NCI-H226 (cell line): Measurements from ENCODE around the gene SLC38A9.
"Not testable (repeated sequence)": the region's sequence is repeated elsewhere in the genome, so short reads cannot be mapped to it uniquely, and the experiment has no call there.

Source experiments
- DNase-seq: peaks from one replicate; pipeline ENCODE4 v3.0.0-alpha.2; 2015

The SLC38A9 gene

GRCh38 chr5:55702598-55703345 is 9.4 kb downstream of the SLC38A9 start:
- no peak for DNase-seq

- no peak for DNase-seq
Observed at GRCh38 chr5:55701462-55702103, 10.5 kb downstream of the SLC38A9 start.

- no peak for DNase-seq
Observed at GRCh38 chr5:55700745-55701144, 11.4 kb downstream of the SLC38A9 start.

GRCh38 chr5:55699041-55699688 is 13.0 kb downstream of the SLC38A9 start:
- DNase-seq = no peak

GRCh38 chr5:55696704-55697103 is 15.4 kb downstream of the SLC38A9 start:
- not testable (repeated sequence) for DNase-seq

- DNase-seq = no peak
Observed at GRCh38 chr5:55694152-55694830, 17.8 kb downstream of the SLC38A9 start.

- no peak for DNase-seq
Observed at GRCh38 chr5:55692509-55692908, 19.6 kb downstream of the SLC38A9 start.

GRCh38 chr5:55692106-55692417 is 20.1 kb downstream of the SLC38A9 start:
- DNase-seq = no peak

- no peak for DNase-seq
Observed at GRCh38 chr5:55691265-55692105, 20.6 kb downstream of the SLC38A9 start.

- DNase-seq = no peak
Observed at GRCh38 chr5:55682071-55682470, 30.1 kb downstream of the SLC38A9 start.

- DNase-seq = no peak
Observed at GRCh38 chr5:55681301-55681700, 30.8 kb downstream of the SLC38A9 start.

GRCh38 chr5:55680353-55680752 is 31.8 kb downstream of the SLC38A9 start:
- DNase-seq = no peak

- DNase-seq = no peak
Observed at GRCh38 chr5:55679556-55679955, 32.6 kb downstream of the SLC38A9 start.

GRCh38 chr5:55675119-55675518 is 37.0 kb downstream of the SLC38A9 start:
- no peak for DNase-seq

GRCh38 chr5:55674340-55674739 is 37.8 kb downstream of the SLC38A9 start:
- no peak for DNase-seq

- no peak for DNase-seq
Observed at GRCh38 chr5:55672477-55672911, 39.6 kb downstream of the SLC38A9 start.

- no peak for DNase-seq
Observed at GRCh38 chr5:55671975-55672374, 40.1 kb downstream of the SLC38A9 start.

GRCh38 chr5:55668356-55668755 is 43.8 kb downstream of the SLC38A9 start:
- peak; percentile 87 for DNase-seq

GRCh38 chr5:55667938-55668337 is 44.2 kb downstream of the SLC38A9 start:
- DNase-seq = no peak

GRCh38 chr5:55665065-55665464 is 47.1 kb downstream of the SLC38A9 start:
- DNase-seq = no peak

GRCh38 chr5:55657443-55657842 is 54.7 kb downstream of the SLC38A9 start:
- DNase-seq = no peak

- DNase-seq = peak; percentile 56
Observed at GRCh38 chr5:55650386-55650785, 61.7 kb downstream of the SLC38A9 start.

- no peak for DNase-seq
Observed at GRCh38 chr5:55649963-55650362, 62.2 kb downstream of the SLC38A9 start.
